ENCODE data around the gene HELZ2.

- TF ChIP-seq CTCF (IDR thresholded peaks at IDR 0.05; ENCODE audit: low read depth, low read length, poor library complexity, severe bottlenecking) (no peak), EZH2phosphoT487 (IDR thresholded peaks at IDR 0.05; ENCODE audit: borderline replicate concordance, low read length) (no peak)
Observed at GRCh38 chr20:63543733-63544132, 30.3 kb downstream of the HELZ2 start.

Measured in DOHH2 (cell line).